H9 (cell line): ENCODE results near the gene CALN1. TPM values are rescaled to one million over a fixed set of nuclear protein-coding genes. Genes with fewer than 3 reads are reported as not detected.

ENCODE experiments used
- DNase-seq: peaks from one replicate; pipeline ENCODE4 v3.0.0-alpha.2; 2017
- H2AFZ ChIP-seq: one replicate; pipeline ENCODE4 v1.6.1; 2013; ENCODE audit warnings: mild to moderate bottlenecking, low read length, control low read depth, moderate library complexity
- H2AK5ac ChIP-seq: 2 replicates; pipeline ENCODE4 v1.6.1; 2013; ENCODE audit warnings: low read length, control low read depth, mixed read lengths; ENCODE audit not compliant: insufficient read length
- H2BK120ac ChIP-seq: one replicate; pipeline ENCODE4 v1.6.1; 2013; ENCODE audit warnings: low read depth, mild to moderate bottlenecking, low read length, control low read depth, inconsistent platforms; ENCODE audit not compliant: poor library complexity, severe bottlenecking
- H2BK12ac ChIP-seq: 2 replicates; pipeline ENCODE4 v1.6.1; 2013; ENCODE audit warnings: low read length, control low read depth, mixed read lengths, low read depth; ENCODE audit not compliant: insufficient read length
- H2BK15ac ChIP-seq: 2 replicates; pipeline ENCODE4 v1.6.1; 2013; ENCODE audit warnings: low read depth, low read length, control low read depth
- H2BK20ac ChIP-seq: one replicate; pipeline ENCODE4 v1.6.1; 2013; ENCODE audit warnings: low read depth, mild to moderate bottlenecking, low read length, control low read depth, inconsistent platforms; ENCODE audit not compliant: poor library complexity, severe bottlenecking
- H2BK5ac ChIP-seq: 2 replicates; pipeline ENCODE4 v1.6.1; 2013; ENCODE audit warnings: low read length, control low read depth, mixed read lengths; ENCODE audit not compliant: insufficient read length
- H3K14ac ChIP-seq: 2 replicates; pipeline ENCODE4 v1.6.1; 2013; ENCODE audit warnings: low read length, control low read depth; ENCODE audit not compliant: insufficient read depth
- H3K18ac ChIP-seq: 2 replicates; pipeline ENCODE4 v1.6.1; 2013; ENCODE audit warnings: low read depth, mild to moderate bottlenecking, mixed read lengths, low read length, control low read depth; ENCODE audit not compliant: insufficient read length
- H3K23ac ChIP-seq: 2 replicates; pipeline ENCODE4 v1.6.1; 2013; ENCODE audit warnings: low read length, control low read depth, mixed read lengths, low read depth; ENCODE audit not compliant: insufficient read length
- H3K23me2 ChIP-seq: 2 replicates; pipeline ENCODE4 v1.6.1; 2013; ENCODE audit warnings: low read depth, mild to moderate bottlenecking, mixed read lengths, low read length, control low read depth; ENCODE audit not compliant: insufficient read length, poor library complexity, severe bottlenecking
- H3K27ac ChIP-seq: 2 replicates; pipeline ENCODE4 v1.5.1; 2013; ENCODE audit warnings: low read length, control low read depth, mixed read lengths, low read depth; ENCODE audit not compliant: insufficient read length
- H3K27me3 ChIP-seq: 2 replicates; pipeline ENCODE4 v1.6.1; 2013; ENCODE audit warnings: low read length, control low read depth, inconsistent platforms; ENCODE audit not compliant: insufficient read depth
- H3K4ac ChIP-seq: 2 replicates; pipeline ENCODE4 v1.6.1; 2013; ENCODE audit warnings: low read depth, mild to moderate bottlenecking, control low read depth, inconsistent platforms, low read length, moderate library complexity
- H3K4me1 ChIP-seq: 2 replicates; pipeline ENCODE4 v1.6.1; 2013; ENCODE audit warnings: low read length, control low read depth, inconsistent platforms; ENCODE audit not compliant: insufficient read depth
- H3K4me2 ChIP-seq: 2 replicates; pipeline ENCODE4 v1.6.1; 2013; ENCODE audit warnings: low read length, control low read depth, mixed read lengths; ENCODE audit not compliant: insufficient read length, insufficient read depth
- H3K56ac ChIP-seq: 2 replicates; pipeline ENCODE4 v1.6.1; 2013; ENCODE audit warnings: low read depth, mild to moderate bottlenecking, mixed read lengths, low read length, control low read depth; ENCODE audit not compliant: insufficient read length
- H3K79me1 ChIP-seq: 2 replicates; pipeline ENCODE4 v1.6.1; 2013; ENCODE audit warnings: low read depth, mild to moderate bottlenecking, moderate library complexity, low read length, control low read depth, inconsistent platforms; ENCODE audit not compliant: insufficient read depth, poor library complexity, severe bottlenecking
- H3K79me2 ChIP-seq: 2 replicates; pipeline ENCODE4 v1.6.1; 2013; ENCODE audit warnings: low read length, control low read depth, inconsistent platforms; ENCODE audit not compliant: insufficient read depth
- H3K9ac ChIP-seq: 2 replicates; pipeline ENCODE4 v1.6.1; 2013; ENCODE audit warnings: low read length, control low read depth, mixed read lengths; ENCODE audit not compliant: insufficient read length; ENCODE audit errors: extremely low read depth
- H3K9me3 ChIP-seq: one replicate; pipeline ENCODE4 v1.6.1; 2013; ENCODE audit warnings: low read depth, low read length, inconsistent platforms; ENCODE audit not compliant: control insufficient read depth
- H3T11ph ChIP-seq: one replicate; pipeline ENCODE4 v1.6.1; 2013; ENCODE audit warnings: mild to moderate bottlenecking, low read length, control low read depth, inconsistent platforms
- H4K20me1 ChIP-seq: one replicate; pipeline ENCODE4 v1.6.1; 2013; ENCODE audit not compliant: control insufficient read depth, insufficient read length, insufficient read depth
- H4K5ac ChIP-seq: 2 replicates; pipeline ENCODE4 v1.6.1; 2013; ENCODE audit warnings: low read depth, mild to moderate bottlenecking, mixed read lengths, low read length, control low read depth; ENCODE audit not compliant: insufficient read length
- H4K8ac ChIP-seq: replicated peaks from 2 replicates; pipeline ENCODE4 v1.6.1; 2013; ENCODE audit warnings: low read length, control low read depth, mixed read lengths, low read depth; ENCODE audit not compliant: insufficient read length
- H4K91ac ChIP-seq: 2 replicates; pipeline ENCODE4 v1.6.1; 2013; ENCODE audit warnings: low read depth, mild to moderate bottlenecking, moderate library complexity, mixed read lengths, low read length, control low read depth; ENCODE audit not compliant: insufficient read length
- H3K27ac Mint-ChIP-seq, 3 experiments: 2 replicates in 2 of 3; 3 replicates in 1 of 3; pipeline ENCODE4 v1.8.0; 2020 to 2021; ENCODE audit warnings: mixed read lengths in 3 of 3, mild to moderate bottlenecking in 1 of 3, moderate library complexity in 1 of 3
- H3K27me3 Mint-ChIP-seq: 2 replicates; pipeline ENCODE4 v1.8.0; 2021; ENCODE audit warnings: low read depth, mild to moderate bottlenecking, moderate library complexity, mixed read lengths
- H3K36me3 Mint-ChIP-seq, 3 experiments: 2 replicates in 2 of 3; 3 replicates in 1 of 3; pipeline ENCODE4 v1.8.0; 2020 to 2021; ENCODE audit warnings: low read depth in 3 of 3, mixed read lengths in 3 of 3; ENCODE audit not compliant: insufficient read depth in 1 of 3
- H3K4me1 Mint-ChIP-seq, 2 experiments: 2 replicates each; pipeline ENCODE4 v1.8.0; 2020; ENCODE audit warnings: mixed read lengths in 2 of 2
- H3K4me3 Mint-ChIP-seq, 2 experiments: 2 replicates in 1 of 2; 3 replicates in 1 of 2; pipeline ENCODE4 v1.8.0; 2020 to 2021; ENCODE audit warnings: mild to moderate bottlenecking in 2 of 2, mixed read lengths in 2 of 2, moderate library complexity in 1 of 2
- H3K9me3 Mint-ChIP-seq, 2 experiments: 2 replicates in 1 of 2; 3 replicates in 1 of 2; pipeline ENCODE4 v1.8.0; 2020; ENCODE audit warnings: mild to moderate bottlenecking in 2 of 2, mixed read lengths in 2 of 2, moderate library complexity in 1 of 2
- WGBS: extraction: QIAGEN DNeasy Blood & Tissue Kit; methylation state at CpG from one replicate; pipeline ENCODE4 v1.1.7; 2013; ENCODE audit warnings: missing lambda C conversion rate, low lambda C conversion rate, mixed read lengths; ENCODE audit not compliant: insufficient read length; ENCODE audit errors: extremely low coverage; 5-methylcytosine and 5-hydroxymethylcytosine counted together
- total RNA-seq: library from RNA; stranded (reverse); gene quantifications from 2 replicates; pipeline ENCODE4 v1.2.1, GENCODE V29; 2021
- TF ChIP-seq, protein P1 (sequence below): fragments of 200-600 bp; sonication (generic); conservative IDR thresholded peaks from 3 replicates; pipeline ENCODE4 v1.8.0; 2021; ENCODE audit warnings: antibody characterized with exemption, mild to moderate bottlenecking

Gene CALN1
- total RNA-seq, 1 experiment from 2014 or later = 2.8 TPM

- Mint-ChIP-seq H3K36me3 (peaks cover 0 to 5% (median 3%) of the 10 kb centered on the region in 3 experiments; a peak in 4 of 7 replicates), H3K4me1 (peaks cover 6% of the 10 kb centered on the region in 2 experiments; a peak in 2 of 4 replicates), H3K9me3 (peaks cover 0 to 5% of the 10 kb centered on the region in 2 experiments; a peak in 2 of 5 replicates), H3K27ac (no peak overlapping the region), H3K27me3 (no peaks in the 10 kb centered on the region), H3K4me3 (no peak overlapping the region)
- Histone ChIP-seq H3K4me1 (no peaks in the 10 kb centered on the region), H4K91ac (no peak overlapping the region), H3K14ac (no peak overlapping the region), H3K79me1 (no peaks in the 10 kb centered on the region), H3K27me3 (no peaks in the 10 kb centered on the region; the same call in 1 of the 2 replicates), H3K4me2 (no peak overlapping the region), H2AFZ (no peak overlapping the region), H3T11ph (no peak overlapping the region), H3K23ac (no peak overlapping the region), H2BK15ac (no peak overlapping the region), H2BK20ac (no peak overlapping the region), H4K20me1 (no peaks in the 10 kb centered on the region), H2BK12ac (no peak overlapping the region), H3K27ac (no peak overlapping the region), H3K23me2 (no peaks in the 10 kb centered on the region), H4K5ac (no peak overlapping the region), H3K9me3 (no peaks in the 10 kb centered on the region), H3K79me2 (no peaks in the 10 kb centered on the region), H3K4ac (no peak overlapping the region), H3K18ac (no peak overlapping the region), H4K8ac (no peak overlapping the region), H3K56ac (no peak overlapping the region), H2AK5ac (no peak overlapping the region), H2BK5ac (no peak overlapping the region), H2BK120ac (no peak overlapping the region), H3K9ac (no peak overlapping the region)
- TF ChIP-seq, protein P1, sequence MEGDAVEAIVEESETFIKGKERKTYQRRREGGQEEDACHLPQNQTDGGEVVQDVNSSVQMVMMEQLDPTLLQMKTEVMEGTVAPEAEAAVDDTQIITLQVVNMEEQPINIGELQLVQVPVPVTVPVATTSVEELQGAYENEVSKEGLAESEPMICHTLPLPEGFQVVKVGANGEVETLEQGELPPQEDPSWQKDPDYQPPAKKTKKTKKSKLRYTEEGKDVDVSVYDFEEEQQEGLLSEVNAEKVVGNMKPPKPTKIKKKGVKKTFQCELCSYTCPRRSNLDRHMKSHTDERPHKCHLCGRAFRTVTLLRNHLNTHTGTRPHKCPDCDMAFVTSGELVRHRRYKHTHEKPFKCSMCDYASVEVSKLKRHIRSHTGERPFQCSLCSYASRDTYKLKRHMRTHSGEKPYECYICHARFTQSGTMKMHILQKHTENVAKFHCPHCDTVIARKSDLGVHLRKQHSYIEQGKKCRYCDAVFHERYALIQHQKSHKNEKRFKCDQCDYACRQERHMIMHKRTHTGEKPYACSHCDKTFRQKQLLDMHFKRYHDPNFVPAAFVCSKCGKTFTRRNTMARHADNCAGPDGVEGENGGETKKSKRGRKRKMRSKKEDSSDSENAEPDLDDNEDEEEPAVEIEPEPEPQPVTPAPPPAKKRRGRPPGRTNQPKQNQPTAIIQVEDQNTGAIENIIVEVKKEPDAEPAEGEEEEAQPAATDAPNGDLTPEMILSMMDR = no peak
- no CpG with 5 or more reads among the region's 2 CpGs for WGBS
- no peak for DNase-seq
These were observed 374.6 kb downstream of the CALN1 start for GRCh38 chr7:72037516-72037915.
